HCT116 (cell line): ENCODE measurements around the gene SIN3A. TPM values are rescaled to one million over a fixed set of nuclear protein-coding genes. Genes with fewer than 3 reads are reported as not detected.
"Not testable (repeated sequence)": the region's sequence is repeated elsewhere in the genome, so short reads cannot be mapped to it uniquely, and the experiment has no call there.

Source experiments
- ATAC-seq: fragments of 200-7000 bp; cut with Tn5 transposase; 2 replicates; pipeline ENCODE4 v1.9.1; 2020; ENCODE audit warnings: mild to moderate bottlenecking, moderate library complexity
- BruUV-seq: library from RNA; stranded (reverse); fragments of 400-500 nt; replicated peaks from 2 replicates; lab custom pipeline; 2021; lab: Mats Ljungman, UMichigan
- CTCF ChIA-PET: fragments of 300-600 bp; sonication (Branson Sonifier 250); formaldehyde crosslinking; loops from one replicate; lab custom pipeline; 2021; ENCODE audit warnings: antibody characterized with exemption; lab: Charles Lee
- POLR2A ChIA-PET: fragments of 300-600, 350-600 bp; sonication (Branson Sonifier 250); formaldehyde crosslinking; loops from one replicate; lab custom pipeline; 2021; ENCODE audit warnings: antibody characterized with exemption; lab: Charles Lee
- RAD21 ChIA-PET, 2 experiments: fragments of 300-600 bp; sonication (Branson Sonifier 250); formaldehyde crosslinking; loops; one replicate each; lab custom pipeline; 2023; ENCODE audit warnings: low total read pairs in 2 of 2; ENCODE audit not compliant: uncharacterized antibody in 2 of 2, unreplicated experiment in 2 of 2, low non-redundant PET in 1 of 2; lab: Charles Lee
- DNase-seq: peaks from one replicate; pipeline ENCODE4 v3.0.0-alpha.2; 2010; ENCODE audit warnings: low read depth, low spot score
- H2AFZ ChIP-seq: fragments of 200-600 bp; shearing (Covaris generic), sonication (generic); 2 replicates; pipeline ENCODE4 v1.6.1; 2017; ENCODE audit warnings: low read depth, mixed run types, mixed read lengths, antibody characterized with exemption, low read length; ENCODE audit not compliant: poor library complexity, severe bottlenecking
- H3K27ac ChIP-seq: 2 replicates; pipeline ENCODE4 v1.5.1; 2012; ENCODE audit warnings: low read depth, low read length
- H3K27me3 ChIP-seq: fragments of 200-600 bp; sonication (generic); 2 replicates; pipeline ENCODE4 v1.6.1; 2016; ENCODE audit warnings: mixed run types, low read length, mixed read lengths; ENCODE audit not compliant: insufficient read depth
- H3K36me3 ChIP-seq, 2 experiments: fragments of 200-500 bp in 1 of 2; fragments of 200-600 bp in 1 of 2; sonication (Bioruptor generic) in 1 of 2; sonication (generic) in 1 of 2; 2 replicates each; pipeline versions ENCODE4 v1.5.1 to v1.6.1; 2014 to 2016; ENCODE audit warnings: low read length in 2 of 2, inconsistent platforms in 1 of 2, mixed read lengths in 1 of 2, mixed run types in 1 of 2; ENCODE audit not compliant: insufficient read depth in 2 of 2, control insufficient read depth in 1 of 2
- H3K4me1 ChIP-seq, 2 experiments: fragments of 200-600 bp in 1 of 2; sonication (generic) in 1 of 2; 2 replicates each; pipeline versions ENCODE4 v1.5.1 to v1.6.1; 2012 to 2017; ENCODE audit warnings: low read length in 2 of 2, inconsistent platforms in 1 of 2, mild to moderate bottlenecking in 1 of 2, mixed read lengths in 1 of 2, mixed run types in 1 of 2, moderate library complexity in 1 of 2; ENCODE audit not compliant: insufficient read depth in 2 of 2, control insufficient read depth in 1 of 2
- H3K4me2 ChIP-seq: fragments of 200-600 bp; sonication (generic); 2 replicates; pipeline ENCODE4 v1.6.1; 2017; ENCODE audit warnings: mixed run types, low read length, mixed read lengths
- H3K4me3 ChIP-seq, 2 experiments: fragments of 200-600 bp in 1 of 2; sonication (generic) in 1 of 2; replicated peaks in 1 of 2; 2 replicates each; pipeline ENCODE4 v1.5.1; 2011 to 2016; ENCODE audit warnings: low read length in 2 of 2, control low read depth in 1 of 2, low read depth in 1 of 2, mild to moderate bottlenecking in 1 of 2, mixed read lengths in 1 of 2, mixed run types in 1 of 2
- H3K79me2 ChIP-seq: fragments of 200-600 bp; sonication (generic); 2 replicates; pipeline ENCODE4 v1.6.1; 2017; ENCODE audit warnings: mild to moderate bottlenecking, mixed run types, low read length, moderate library complexity, mixed read lengths; ENCODE audit not compliant: insufficient read depth
- H3K9ac ChIP-seq: fragments of 200-600 bp; sonication (generic); 2 replicates; pipeline ENCODE4 v1.6.1; 2016; ENCODE audit warnings: low read length, mixed read lengths
- H3K9me2 ChIP-seq: fragments of 200-600 bp; sonication (generic), shearing (Covaris generic); 2 replicates; pipeline ENCODE4 v1.6.1; 2017; ENCODE audit warnings: mixed run types, mild to moderate bottlenecking, moderate library complexity; ENCODE audit not compliant: insufficient read depth
- H3K9me3 ChIP-seq, 2 experiments: fragments of 200-500 bp in 1 of 2; fragments of 200-600 bp in 1 of 2; sonication (Bioruptor generic) in 1 of 2; sonication (generic) in 1 of 2; 2 replicates each; pipeline ENCODE4 v1.6.1; 2014 to 2017; ENCODE audit warnings: low read length in 2 of 2, mixed read lengths in 2 of 2, inconsistent platforms in 1 of 2, low read depth in 1 of 2, mild to moderate bottlenecking in 1 of 2, mixed run types in 1 of 2, moderate library complexity in 1 of 2; ENCODE audit not compliant: control insufficient read depth in 1 of 2, insufficient read depth in 1 of 2
- H4K20me1 ChIP-seq: fragments of 200-600 bp; sonication (generic), shearing (Covaris generic); 2 replicates; pipeline ENCODE4 v1.6.1; 2017; ENCODE audit warnings: mixed run types, mild to moderate bottlenecking, moderate library complexity; ENCODE audit not compliant: insufficient read depth
- CBX3 ChIP-seq: IDR thresholded peaks from 2 replicates; pipeline ENCODE4 v1.6.1; 2012; ENCODE audit warnings: low read depth
- ELF1 ChIP-seq: IDR thresholded peaks from 2 replicates; pipeline ENCODE4 v1.6.1; 2012; ENCODE audit warnings: low read depth, borderline replicate concordance
- EZH2 ChIP-seq: fragments of 200-600 bp; sonication (generic); IDR thresholded peaks from 2 replicates; pipeline ENCODE4 v1.6.1; 2017; ENCODE audit warnings: antibody characterized with exemption, mixed run types
- FOSL1 ChIP-seq: IDR thresholded peaks from 2 replicates; pipeline ENCODE4 v1.6.1; 2012; ENCODE audit warnings: low read depth
- POLR2A ChIP-seq: IDR thresholded peaks from 2 replicates; pipeline ENCODE4 v1.7.0; 2011; ENCODE audit warnings: borderline replicate concordance; ENCODE audit not compliant: insufficient read depth, insufficient read length; ENCODE audit errors: extremely low read depth
- SIN3A ChIP-seq: IDR thresholded peaks from 2 replicates; pipeline ENCODE4 v1.6.1; 2012; ENCODE audit warnings: low read depth
- TCF7L2 ChIP-seq: IDR thresholded peaks from 2 replicates; pipeline ENCODE4 v1.7.0; 2011; ENCODE audit warnings: borderline replicate concordance, inconsistent platforms; ENCODE audit not compliant: insufficient read depth, insufficient read length; ENCODE audit errors: extremely low read depth
- ZBTB33 ChIP-seq: IDR thresholded peaks from 2 replicates; pipeline ENCODE4 v1.6.1; 2011; ENCODE audit warnings: mild to moderate bottlenecking, low read length, moderate library complexity; ENCODE audit not compliant: insufficient replicate concordance; ENCODE audit errors: extremely low read depth
- intact Hi-C: fragments of 100-400 bp; cut with micrococcal nuclease; formaldehyde crosslinking; loops from 2 replicates; pipeline ENCODE4 v1.10.0; 2022
- total RNA-seq: library from RNA; stranded (reverse); gene quantifications from one replicate; pipeline ENCODE4 v1.2.1, GENCODE V29; 2021; ENCODE audit not compliant: unreplicated experiment

The SIN3A gene
- total RNA-seq, 1 experiment from 2014 or later: 70.1 TPM

- Histone ChIP-seq H3K4me3 (no peak overlapping the region), H2AFZ (no peak overlapping the region), H3K4me1 (no peaks in the 10 kb centered on the region), H3K9ac (no peak overlapping the region), H4K20me1 (no peaks in the 10 kb centered on the region), H3K9me3 (no peaks in the 10 kb centered on the region), H3K27me3 (no peaks in the 10 kb centered on the region)
- intact Hi-C loops: no loop called here
- BruUV-seq: no TSS peak
- CTCF ChIA-PET: no interaction called here
- TF ChIP-seq ZBTB33 (no peak), TCF7L2 (no peak), EZH2 (no peak), POLR2A (no peak), ELF1 (no peak), CBX3 (no peak), SIN3A (no peak), FOSL1 (no peak)
- TF ChIP-seq, all 23 proteins: peak for 0
- Histone ChIP-seq H3K79me2 (no peaks in the 10 kb centered on the region), H3K36me3 (peaks cover 0 to 8% of the 10 kb centered on the region in 2 experiments; a peak in 2 of 4 replicates), H3K27ac (no peak overlapping the region), H3K9me2 (no peaks in the 10 kb centered on the region), H3K4me2 (no peak overlapping the region)
- RAD21 ChIA-PET: no interaction called here
- ATAC-seq: no peak
- POLR2A ChIA-PET: no interaction called here
- DNase-seq: no peak
Observed at GRCh38 chr15:75483961-75484360, 32.5 kb upstream of the SIN3A start.

- POLR2A ChIA-PET, H3K27me3 ChIP-seq, H3K79me2 ChIP-seq, intact Hi-C loops, H3K4me1 ChIP-seq, RAD21 ChIA-PET, H3K27ac ChIP-seq, DNase-seq, H4K20me1 ChIP-seq, CTCF ChIA-PET, H3K9ac ChIP-seq, ATAC-seq, BruUV-seq, H3K9me3 ChIP-seq, H3K9me2 ChIP-seq, H3K36me3 ChIP-seq, H3K4me2 ChIP-seq, H2AFZ ChIP-seq, H3K4me3 ChIP-seq: not testable (repeated sequence)
Observed at GRCh38 chr15:75483556-75483955, 32.1 kb upstream of the SIN3A start.
